Inferior parietal cortex (tissue), 1 donor: Measurements from ENCODE around the gene CPSF4.
A peak's percentile ranks its signal among the peaks of the same experiment; 100 is the strongest.
"Not testable (repeated sequence)": the region's sequence is repeated elsewhere in the genome, so short reads cannot be mapped to it uniquely, and the experiment has no call there.

Experiments
- DNase-seq: peaks from one replicate; pipeline ENCODE4 v3.0.0-alpha.2; 2016; ENCODE audit errors: extremely low spot score

The CPSF4 gene

DNA sequence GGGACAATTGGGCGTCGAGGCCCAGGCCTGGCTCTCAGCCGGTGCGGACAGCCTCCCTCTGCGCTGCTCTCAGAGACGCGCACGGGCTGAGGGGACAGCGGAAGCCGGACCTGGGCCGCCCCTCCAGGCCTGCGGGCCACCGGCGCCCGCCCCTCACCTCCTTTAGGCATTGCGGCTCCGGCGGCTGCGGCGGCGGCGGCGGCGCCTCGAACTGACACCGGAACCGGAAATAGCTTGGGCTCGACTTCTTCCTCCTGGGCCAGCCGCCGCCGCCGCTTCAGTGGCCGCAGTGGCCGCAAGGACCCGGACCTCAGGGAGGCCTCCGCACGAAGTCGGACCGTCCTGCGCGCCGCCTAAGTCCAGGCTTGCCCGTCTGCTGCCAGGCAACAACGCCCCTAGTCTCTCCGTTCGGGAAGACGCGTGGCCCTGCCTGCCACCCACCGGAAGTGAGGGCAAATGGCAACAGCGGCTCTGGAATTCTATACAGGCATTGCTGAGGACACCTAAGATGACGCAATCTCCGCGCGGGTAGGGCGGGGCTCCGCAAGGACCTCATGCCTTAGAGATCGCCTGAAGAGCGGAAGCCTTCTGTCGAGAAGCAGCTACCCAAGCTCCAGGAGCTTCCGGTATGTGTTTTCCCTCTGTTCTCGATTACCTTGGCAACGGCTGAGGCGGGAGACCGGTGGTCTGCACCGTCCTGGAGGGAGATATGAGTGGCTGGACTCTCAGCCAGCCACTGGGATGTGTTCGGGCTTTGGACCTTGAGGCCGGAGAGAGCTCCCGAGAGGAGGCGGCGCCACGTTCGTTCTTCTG lies 30.2 kb upstream of the CPSF4 start, which contains the start of the genes BUD31 and PDAP1:
Gene BUD31, plus strand, starts transcription at position 591 of the 813 bp plus-strand sequence. CDS start 2,124 bp downstream, outside the sequence.
Gene PDAP1, minus strand, starts transcription at position 219 of the 813 bp plus-strand sequence. Its CDS starts 49 bp downstream, at position 170.
- peak; percentile 96 for DNase-seq

DNA sequence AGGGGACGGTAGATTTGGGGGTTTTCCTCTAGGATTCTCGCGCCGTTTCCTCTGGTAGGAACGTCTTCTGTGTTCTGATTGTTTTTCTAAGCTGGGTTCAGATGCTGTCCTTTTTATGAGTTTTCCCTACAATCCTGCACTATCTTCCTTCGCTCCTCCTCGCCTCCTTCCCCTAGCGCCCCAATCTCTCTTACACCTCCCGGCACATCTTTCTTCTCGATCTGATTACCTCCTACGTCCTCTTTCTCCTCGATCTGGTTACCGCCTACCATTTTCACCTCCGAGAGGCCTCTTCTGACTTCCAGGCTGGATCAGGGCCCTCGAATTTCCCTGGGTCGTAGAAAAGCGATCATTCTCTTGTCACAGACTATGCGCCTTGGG lies 29.6 kb upstream of the CPSF4 start:
- DNase-seq = no peak

DNA sequence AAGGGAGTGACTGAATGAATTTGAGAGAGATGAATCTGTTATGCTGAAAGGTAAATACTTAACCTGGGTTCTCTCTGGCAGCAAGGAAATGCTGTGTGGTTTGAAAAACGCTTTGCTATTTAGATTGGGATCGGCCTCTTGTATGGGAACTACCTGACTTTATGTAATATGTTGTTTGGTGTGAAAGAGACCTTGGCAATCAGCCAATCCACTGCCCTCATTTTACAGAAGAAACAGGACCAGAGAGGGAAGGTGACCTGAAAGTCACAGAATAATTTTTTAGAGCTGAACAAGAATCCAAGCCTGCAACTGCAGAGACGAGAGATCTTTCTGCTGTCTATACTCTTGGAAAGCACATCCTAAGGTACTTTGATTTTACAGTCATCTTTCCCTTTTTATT lies 28.9 kb upstream of the CPSF4 start:
- DNase-seq = no peak

DNA sequence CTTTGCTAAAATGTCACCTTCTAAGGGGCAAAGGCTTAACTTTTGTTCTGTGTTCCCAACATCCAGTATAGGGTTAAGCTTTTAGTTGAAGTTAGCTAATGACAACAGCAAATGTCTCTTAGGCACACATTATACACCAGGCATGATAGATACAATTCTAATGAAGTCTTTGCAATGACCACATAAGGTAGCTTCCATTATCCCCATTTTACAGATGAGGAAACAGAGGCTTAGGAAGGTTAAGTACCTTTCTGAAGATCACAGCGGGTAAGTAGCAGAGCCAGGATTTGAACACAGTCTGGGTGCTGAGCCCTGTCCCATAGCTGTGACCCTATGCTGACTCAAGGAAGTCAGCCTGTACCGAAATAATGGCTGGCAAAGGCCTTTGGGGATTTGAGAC lies 28.1 kb upstream of the CPSF4 start:
- no peak for DNase-seq

DNA sequence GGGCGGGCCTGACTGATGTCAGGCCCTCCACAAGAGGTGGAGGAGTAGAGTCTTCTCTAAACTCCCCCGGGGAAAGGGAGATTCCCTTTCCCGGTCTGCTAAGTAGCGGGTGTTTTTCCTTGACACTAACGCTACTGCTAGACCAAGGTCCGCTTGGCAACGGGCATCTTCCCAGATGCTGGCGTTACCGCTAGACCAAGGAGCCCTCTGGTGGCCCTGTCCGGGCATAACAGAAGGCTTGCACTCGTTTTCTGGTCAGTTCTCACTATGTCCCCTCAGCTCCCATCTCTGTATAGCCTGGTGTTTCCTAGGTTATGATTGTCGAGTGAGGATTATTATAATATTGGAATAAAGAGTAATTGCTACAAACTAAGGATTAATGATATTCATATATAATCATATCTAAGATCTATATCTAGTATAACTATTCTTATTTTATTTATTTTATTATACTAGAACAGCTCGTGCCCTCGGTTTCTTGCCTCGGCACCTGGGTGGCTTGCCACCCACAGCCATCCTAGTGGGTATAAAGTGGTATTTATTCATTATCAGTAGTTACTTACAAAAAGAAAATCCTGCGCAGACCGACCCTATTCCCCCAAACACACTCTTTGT lies 23.1 kb upstream of the CPSF4 start:
- peak; percentile 45 for DNase-seq

DNA sequence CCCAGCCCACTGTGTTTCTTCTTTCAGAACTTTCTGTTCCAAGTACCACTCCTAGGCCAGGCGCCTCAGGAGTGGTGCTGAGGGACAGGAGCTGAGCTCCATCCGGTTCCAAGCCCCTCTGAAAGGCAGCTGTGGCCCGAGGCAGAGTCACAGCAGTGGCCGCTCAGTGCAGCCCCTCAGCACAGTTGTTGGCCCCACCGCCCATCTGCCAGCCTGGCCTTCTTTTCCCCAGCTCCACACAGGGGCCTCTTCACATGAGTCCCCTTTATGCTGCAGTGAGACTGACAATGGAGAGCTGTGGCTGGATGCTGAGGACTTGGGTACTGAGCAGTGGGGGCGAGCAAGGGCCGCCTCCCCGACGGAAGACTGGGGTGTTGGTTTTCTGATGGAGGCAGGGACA lies 20.5 kb upstream of the CPSF4 start:
- DNase-seq = no peak

DNA sequence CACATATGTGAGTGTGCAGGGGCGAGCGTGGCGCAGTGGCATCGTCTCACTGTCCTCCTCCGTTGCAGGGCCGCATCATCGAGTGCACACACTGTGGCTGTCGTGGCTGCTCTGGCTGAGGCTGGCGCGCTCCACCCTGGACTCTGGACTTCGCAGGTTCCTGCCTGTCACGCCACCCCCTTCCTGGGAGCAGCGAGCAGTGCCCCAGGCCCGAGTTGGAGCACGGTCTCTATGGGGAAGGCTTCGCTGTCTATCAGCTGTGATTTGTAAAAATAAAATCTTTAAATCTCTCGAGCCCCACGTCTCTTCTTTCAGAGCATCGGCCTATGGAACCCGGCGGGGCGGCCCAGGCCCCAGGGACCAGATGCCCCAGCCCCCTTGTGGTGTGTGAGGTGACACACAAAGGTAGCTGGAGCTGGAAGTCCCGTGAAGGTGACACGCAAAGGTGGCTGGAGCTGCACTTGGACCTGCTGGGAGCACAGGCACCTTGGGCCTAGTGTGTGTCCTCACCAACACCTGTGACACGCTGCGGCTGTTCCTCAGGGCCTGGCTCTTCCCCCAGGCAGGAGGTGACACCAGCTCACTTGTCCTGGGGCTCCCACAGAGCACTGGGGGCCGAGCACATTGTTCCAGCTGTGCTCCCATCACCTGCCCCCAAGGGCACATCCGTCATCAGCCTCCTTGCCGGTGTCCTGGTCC lies 19.3 kb upstream of the CPSF4 start:
- DNase-seq = no peak

DNA sequence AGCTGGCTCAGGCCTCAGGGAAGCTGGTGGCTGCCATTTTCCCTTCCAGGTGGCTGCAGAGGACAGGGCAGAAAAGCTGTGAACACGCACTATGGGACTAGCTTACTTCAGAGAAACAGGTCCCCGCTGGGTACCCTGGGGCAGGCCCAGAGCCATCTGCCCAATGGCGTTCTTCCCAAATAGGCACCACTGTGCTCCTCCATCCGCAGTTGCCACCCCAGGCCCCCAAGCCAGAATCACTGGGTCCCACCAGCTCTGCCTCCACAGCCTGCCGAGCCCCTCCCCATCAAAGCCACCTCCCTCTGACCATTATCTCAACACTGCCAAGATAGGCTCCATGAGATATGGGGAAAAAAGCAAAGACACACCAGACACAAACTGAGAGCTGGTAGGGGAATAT lies 18.5 kb upstream of the CPSF4 start:
- DNase-seq = no peak

DNA sequence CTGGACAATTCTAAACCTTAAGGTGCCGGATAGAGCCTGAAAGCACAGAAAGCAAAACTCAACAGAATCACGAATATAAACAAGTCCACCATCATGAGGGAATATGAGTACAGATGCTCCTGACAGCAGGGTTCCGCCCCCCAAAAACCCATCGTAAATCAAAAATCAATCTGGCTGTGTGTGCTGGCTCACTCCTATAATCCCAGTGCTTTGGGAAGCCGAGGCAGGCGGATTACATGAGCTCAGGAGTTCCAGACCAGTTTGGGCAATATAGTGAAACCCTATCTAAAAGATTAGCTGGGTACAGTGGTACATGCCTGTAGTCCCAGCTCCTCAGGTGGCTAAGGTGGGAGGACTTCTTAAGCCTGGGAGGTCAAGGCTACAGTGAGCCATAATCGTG lies 17.8 kb upstream of the CPSF4 start:
- DNase-seq = no peak

DNA sequence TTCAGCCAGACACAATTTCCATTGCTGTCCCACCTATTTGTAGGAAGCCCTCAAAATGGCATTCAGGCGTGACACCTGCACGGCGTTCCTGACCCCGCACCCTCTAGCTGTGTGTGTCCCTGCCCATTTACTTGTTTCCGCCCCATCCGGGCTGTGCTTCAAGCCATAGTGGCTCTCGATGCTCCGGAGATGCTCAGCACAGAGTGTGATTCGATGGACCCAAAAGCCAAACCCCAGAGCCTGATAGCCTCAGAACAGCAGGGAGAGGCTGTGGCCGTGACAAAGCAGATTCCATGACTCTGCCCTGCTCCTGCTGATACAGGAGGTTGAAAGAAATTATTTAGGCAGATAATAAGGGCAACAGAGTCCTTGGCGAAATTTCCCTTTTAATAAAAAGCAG lies 16.6 kb upstream of the CPSF4 start:
- no peak for DNase-seq

DNA sequence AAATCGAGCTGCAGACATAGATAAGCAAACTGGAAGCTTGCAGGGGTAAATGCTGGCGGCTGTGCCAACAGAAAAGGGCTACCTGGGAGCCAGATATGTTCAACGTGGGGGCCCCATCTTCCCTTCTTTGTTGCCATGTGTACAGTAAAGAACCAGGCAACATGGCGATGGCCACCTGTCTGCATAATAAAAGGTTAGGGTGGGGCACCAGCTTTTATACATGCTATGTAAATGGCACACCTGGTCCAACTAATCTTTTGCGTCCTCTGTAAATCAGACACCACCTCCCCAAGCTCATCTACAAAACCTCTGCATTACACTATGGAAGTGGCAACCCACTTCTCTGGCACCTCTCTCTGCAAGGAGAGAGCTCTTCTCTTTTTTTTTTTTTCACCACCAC lies 16.1 kb upstream of the CPSF4 start:
- no peak for DNase-seq

DNA sequence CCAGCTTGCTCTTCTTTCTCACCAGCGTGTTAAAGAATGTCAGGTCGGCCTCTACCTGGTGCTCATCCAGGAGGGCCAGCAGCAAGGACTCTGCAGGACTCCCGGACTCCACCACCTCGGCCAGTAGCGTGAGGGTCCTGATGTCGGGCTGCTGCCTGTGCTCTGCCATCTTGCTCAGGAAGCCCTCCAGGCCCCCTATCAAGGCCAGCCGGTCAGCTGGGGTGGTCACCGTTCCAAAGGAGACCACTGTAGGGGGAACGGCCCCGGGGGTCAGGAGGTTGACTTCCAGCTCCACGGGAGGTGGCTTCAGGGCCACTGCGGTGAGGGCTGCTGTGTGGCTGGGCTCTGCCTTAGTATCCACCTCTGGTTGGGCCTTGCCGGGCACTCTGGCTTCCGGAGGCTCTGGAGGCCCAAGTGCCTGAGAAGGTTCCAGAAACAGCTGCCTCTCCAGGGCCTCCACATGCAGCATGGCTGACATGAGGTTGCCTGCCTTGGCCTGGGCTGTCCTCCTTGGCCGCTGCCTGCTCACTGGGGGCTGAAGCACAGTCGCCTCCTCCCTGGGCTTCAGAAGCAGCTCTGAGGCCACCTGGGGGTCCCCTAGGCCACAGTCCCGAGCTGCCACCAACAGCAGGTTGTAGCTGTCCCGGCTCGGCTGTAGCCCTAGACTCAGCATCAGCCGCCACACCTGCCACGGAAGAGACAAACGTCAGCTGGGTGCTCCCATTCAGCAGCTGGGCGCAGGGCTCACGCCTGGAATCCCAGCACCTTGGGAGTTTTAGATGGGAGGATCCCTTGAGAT lies 13.6 kb upstream of the CPSF4 start:
- DNase-seq = no peak

DNA sequence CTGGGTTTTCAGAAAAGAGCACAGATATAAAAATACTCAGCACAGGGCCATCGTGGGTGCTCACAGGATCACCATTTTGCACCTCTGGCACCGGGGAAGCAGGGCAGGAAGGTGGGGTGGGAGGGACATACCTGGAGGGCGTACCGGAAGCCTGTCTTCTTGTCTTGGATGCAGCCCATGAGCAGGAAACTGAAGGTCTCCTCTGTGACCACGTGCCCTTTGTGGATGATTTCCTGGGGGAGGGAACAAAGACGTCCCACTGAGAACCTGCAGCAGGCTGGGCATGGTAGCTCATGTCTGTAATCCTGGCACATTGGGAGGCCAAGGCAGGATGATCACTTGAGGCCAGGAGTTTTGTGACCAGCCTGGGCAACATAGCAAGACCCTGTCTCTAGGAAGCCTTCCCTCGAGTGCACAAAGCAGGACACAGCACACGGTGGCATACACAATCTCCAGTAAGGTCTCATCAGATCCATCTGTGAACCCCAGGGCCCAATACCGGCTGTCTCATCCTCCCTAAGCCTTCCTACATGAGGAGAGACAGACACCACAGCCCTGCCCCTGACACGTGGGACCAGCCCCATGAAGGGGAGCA lies 9.7 kb upstream of the CPSF4 start:
- no peak for DNase-seq

DNA sequence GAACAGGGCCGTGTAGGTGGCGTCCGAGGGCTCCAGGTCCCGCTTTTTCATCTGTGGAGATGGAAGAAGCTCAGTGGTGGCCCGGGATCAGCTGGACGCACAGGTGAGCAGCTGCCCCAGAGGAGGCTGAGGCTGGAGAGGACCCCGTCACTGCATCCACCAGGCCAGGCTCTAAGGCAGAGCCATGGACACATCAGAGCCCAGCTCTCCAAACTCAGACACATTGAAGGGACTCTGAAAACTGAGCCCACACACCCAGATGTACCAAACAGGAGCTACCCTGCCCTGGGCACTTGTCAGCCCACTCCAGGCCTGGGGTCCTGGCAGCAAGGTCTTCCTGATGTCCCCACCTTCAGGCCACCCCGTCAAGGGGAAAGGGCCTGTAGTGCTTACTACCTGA lies 9.0 kb upstream of the CPSF4 start:
- no peak for DNase-seq

DNA sequence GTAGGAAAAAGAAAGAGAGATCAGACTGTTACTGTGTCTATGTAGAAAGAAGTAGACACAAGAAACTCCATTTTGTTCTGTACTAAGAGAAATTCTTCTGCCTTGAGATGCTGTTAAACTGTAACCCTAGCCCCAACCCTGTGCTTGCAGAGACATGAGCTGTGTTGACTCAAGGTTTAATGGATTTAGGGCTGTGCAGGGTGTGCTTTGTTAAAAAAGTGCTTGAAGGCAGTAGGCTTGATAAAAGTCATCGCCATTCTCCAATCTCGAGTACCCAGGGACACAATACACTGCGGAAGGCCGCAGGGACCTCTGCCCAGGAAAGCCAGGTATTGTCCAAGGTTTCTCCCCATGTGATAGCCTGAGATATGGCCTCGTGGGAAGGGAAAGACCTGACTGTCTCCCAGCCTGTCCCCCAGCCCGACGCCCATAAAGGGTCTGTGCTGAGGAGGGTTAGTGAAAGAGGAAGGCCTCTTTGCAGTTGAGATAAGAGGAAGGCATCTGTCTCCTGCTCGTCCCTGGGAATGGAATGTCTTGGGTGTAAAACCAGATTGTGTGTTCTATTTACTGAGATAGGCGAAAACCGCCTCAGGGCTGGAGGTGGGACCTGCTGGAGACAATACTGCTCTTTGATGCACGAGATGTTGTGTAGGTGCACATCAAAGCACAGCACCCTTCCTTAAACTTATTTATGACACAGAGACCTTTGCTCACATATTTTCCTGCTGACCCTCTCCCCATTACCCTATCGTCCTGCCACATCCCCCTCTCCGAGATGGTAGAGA lies 6.8 kb upstream of the CPSF4 start:
- DNase-seq = not testable (repeated sequence)

DNA sequence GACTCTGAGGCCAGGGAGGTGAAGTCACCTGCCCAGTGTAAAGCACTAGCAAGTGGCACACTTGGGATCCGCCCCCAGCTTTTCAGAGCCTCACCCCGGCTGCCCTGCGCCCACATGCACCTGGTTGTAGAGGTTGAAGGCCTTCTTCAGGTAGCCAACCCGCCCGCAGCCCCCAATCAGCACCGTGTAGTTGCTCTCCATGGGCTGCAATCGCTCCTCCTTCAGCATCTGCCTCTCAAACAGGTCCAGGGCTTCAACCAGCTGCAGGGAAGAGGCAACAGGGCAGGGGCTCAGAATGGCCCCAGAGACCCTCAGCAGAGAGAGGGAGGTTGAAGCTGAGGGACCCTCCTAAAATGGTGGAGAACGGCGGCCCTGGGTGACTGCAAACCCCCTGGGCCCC lies 5.6 kb upstream of the CPSF4 start:
- no peak for DNase-seq

DNA sequence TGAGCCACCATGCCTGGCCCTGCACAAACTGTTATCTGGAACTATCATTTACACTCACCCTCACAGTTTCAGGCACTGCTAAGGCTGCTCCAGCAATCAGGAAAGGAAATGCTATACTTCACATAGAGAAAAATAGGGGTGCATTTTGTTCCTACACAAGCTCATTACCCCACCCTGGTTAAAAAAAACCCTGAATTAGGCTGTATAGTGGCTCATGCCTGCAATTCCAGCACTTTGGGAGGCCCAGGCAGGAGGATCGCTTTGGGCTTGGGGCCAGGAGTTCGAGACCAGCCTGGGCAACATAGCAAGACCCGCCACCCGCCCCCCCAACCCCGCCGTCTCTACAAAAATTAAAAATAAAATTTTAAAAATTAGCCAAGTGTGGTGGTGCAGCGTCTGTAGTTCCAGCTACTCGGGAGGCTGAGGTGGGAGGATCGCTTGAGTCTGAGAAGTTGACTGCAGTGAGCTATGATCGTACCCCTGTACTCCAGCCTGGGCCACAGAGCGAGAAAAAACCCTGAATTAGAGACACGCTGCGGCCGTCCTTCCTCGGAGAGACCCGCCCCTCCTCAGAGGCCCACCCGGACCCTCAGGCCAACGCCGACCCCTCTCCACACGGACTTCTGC lies 684 bp upstream of the CPSF4 start:
- DNase-seq = no peak

DNA sequence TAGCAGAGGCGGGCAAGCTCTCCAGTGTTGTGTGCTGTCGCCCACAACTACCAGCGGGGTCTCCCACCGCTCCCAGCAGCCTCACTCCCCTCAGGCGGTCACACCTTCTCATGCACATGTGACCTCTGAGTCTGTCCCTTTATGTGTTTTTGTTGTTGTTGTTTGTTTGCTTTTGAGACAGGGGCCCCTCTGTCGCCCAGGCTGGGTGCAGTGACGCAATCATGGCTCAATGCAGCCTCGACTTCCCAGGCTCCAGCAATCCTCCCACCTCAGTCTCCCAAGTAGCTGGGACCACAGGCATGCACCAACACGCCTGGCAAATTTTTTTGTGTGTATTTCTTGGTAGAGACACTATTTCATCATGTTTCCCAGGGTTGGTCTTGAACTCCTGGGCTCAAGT lies 1.5 kb downstream of the CPSF4 start:
- no peak for DNase-seq

DNA sequence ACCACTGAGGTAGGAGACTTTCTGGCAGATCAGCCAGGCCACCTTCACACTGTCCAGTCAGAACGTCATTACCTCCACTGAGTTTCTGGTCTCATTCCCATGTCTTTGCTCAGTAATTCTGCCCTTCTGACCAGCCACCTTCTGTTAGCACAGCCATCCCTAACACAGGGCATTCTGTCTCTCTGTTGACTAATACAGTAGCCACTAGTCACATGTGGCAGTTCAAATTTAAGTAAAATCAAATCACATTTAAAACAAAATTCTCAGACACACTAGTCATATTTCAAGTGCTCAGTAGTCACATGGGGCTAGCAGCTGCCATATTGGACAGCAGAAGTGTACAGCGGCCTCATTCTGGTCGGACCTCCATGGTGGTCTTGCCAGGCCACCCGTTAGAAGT lies 7.4 kb downstream of the CPSF4 start:
- DNase-seq = no peak

DNA sequence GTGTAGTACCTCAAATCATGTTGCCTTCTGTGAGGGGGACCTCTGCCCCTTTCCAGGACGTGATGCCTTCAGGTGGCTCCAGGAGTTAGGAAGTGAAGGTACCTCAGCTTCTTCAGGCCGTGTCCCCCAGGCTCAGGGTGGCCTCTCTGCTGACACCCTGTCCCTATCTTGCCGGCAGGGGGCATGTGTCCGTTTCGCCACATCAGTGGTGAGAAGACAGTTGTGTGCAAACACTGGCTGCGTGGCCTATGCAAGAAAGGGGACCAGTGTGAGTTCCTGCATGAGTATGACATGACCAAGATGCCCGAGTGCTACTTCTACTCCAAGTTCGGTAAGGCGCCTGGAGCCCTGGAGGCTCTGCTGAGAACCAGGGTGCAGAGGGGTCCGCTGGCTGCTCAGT lies 9.2 kb downstream of the CPSF4 start:
- no peak for DNase-seq
